Endothelial cell of umbilical vein (primary cell): ENCODE measurements around the gene TEKT5. TPM values are rescaled to one million over a fixed set of nuclear protein-coding genes. Genes with fewer than 3 reads are reported as not detected.

Experiments used
- BruUV-seq: library from RNA; stranded (reverse); fragments of 400-500 nt; replicated peaks from 2 replicates; lab custom pipeline; 2021; lab: Mats Ljungman, UMichigan
- CTCF ChIA-PET: fragments of 300-600, 350-600 bp; sonication (Branson Sonifier 250); formaldehyde crosslinking; loops from one replicate; lab custom pipeline; 2021; ENCODE audit warnings: antibody characterized with exemption, inconsistent platforms; lab: Charles Lee
- POLR2A ChIA-PET: fragments of 300-600, 350-600 bp; sonication (Branson Sonifier 250); formaldehyde crosslinking; loops from one replicate; lab custom pipeline; 2021; ENCODE audit warnings: antibody characterized with exemption, inconsistent platforms; lab: Charles Lee
- DNase-seq: peaks from one replicate; pipeline ENCODE4 v3.0.0-alpha.2; 2011; ENCODE audit warnings: low read depth, low spot score
- FAIRE-seq: peaks from 2 replicates; lab custom pipeline; 2011; peaks lifted over from hg19 to GRCh38; lab: Jason Lieb, UNC
- H2AFZ ChIP-seq: 2 replicates; pipeline ENCODE4 v1.6.0; 2012; ENCODE audit warnings: low read depth, low read length, control low read depth, inconsistent platforms
- H3K27ac ChIP-seq: 2 replicates; pipeline ENCODE4 v1.5.1; 2011; ENCODE audit warnings: low read depth, mild to moderate bottlenecking, control low read depth, low read length, moderate library complexity; ENCODE audit not compliant: insufficient read depth
- H3K27me3 ChIP-seq, 2 experiments: 2 replicates each; pipeline versions ENCODE4 v1.6.0 to v1.6.1; 2011; ENCODE audit warnings: low read length in 2 of 2, mixed read lengths in 1 of 2; ENCODE audit not compliant: control insufficient read depth in 2 of 2, insufficient read depth in 2 of 2
- H3K36me3 ChIP-seq, 2 experiments: 2 replicates in 1 of 2; 3 replicates in 1 of 2; pipeline ENCODE4 v1.5.1; 2011; ENCODE audit warnings: low read length in 2 of 2, mild to moderate bottlenecking in 1 of 2, moderate library complexity in 1 of 2; ENCODE audit not compliant: control insufficient read depth in 2 of 2, insufficient read depth in 2 of 2; ENCODE audit errors: extremely low read depth in 1 of 2
- H3K4me1 ChIP-seq: 3 replicates; pipeline ENCODE4 v1.5.1; 2011; ENCODE audit warnings: mild to moderate bottlenecking, low read length; ENCODE audit not compliant: control insufficient read depth, insufficient read depth; ENCODE audit errors: extremely low read depth
- H3K4me2 ChIP-seq: 2 replicates; pipeline ENCODE4 v1.6.1; 2011; ENCODE audit warnings: low read length, control low read depth, mixed read lengths; ENCODE audit not compliant: insufficient read depth
- H3K4me3 ChIP-seq, 3 experiments: fragments of 200-600 bp in 1 of 3; sonication (generic), shearing (Covaris generic) in 1 of 3; replicated peaks in 1 of 3; 2 replicates each; pipeline ENCODE4 v1.5.1; 2011 to 2016; ENCODE audit warnings: control low read depth in 3 of 3, low read length in 3 of 3, mild to moderate bottlenecking in 2 of 3, inconsistent platforms in 1 of 3, low read depth in 1 of 3, moderate library complexity in 1 of 3; ENCODE audit not compliant: insufficient read depth in 1 of 3
- H3K79me2 ChIP-seq: 2 replicates; pipeline ENCODE4 v1.6.0; 2012; ENCODE audit warnings: low read length, inconsistent platforms; ENCODE audit not compliant: control insufficient read depth, insufficient read depth
- H3K9ac ChIP-seq: replicated peaks from 2 replicates; pipeline ENCODE3; 2011; ENCODE audit warnings: low read length, control low read depth; ENCODE audit not compliant: insufficient read depth; ENCODE audit errors: extremely low read depth
- H3K9me1 ChIP-seq: replicated peaks from 3 replicates; pipeline ENCODE4 v1.6.0; 2011; ENCODE audit warnings: mild to moderate bottlenecking, low read length; ENCODE audit not compliant: control insufficient read depth, insufficient read depth; ENCODE audit errors: extremely low read depth
- H3K9me3 ChIP-seq: replicated peaks from 2 replicates; pipeline ENCODE4 v1.5.1; 2012; ENCODE audit warnings: low read length, inconsistent platforms; ENCODE audit not compliant: control insufficient read depth, insufficient read depth
- H4K20me1 ChIP-seq: replicated peaks from 2 replicates; pipeline ENCODE3; 2011; ENCODE audit warnings: mild to moderate bottlenecking, low read length; ENCODE audit not compliant: control insufficient read depth, insufficient read depth; ENCODE audit errors: extremely low read depth
- EZH2 ChIP-seq: IDR thresholded peaks from 2 replicates; pipeline ENCODE4 v1.6.1; 2012; ENCODE audit warnings: borderline replicate concordance, low read depth, mild to moderate bottlenecking, moderate library complexity, low read length, inconsistent platforms; ENCODE audit not compliant: severe bottlenecking
- FOS ChIP-seq: IDR thresholded peaks from 2 replicates; pipeline ENCODE4 v1.6.1; 2011; ENCODE audit warnings: mild to moderate bottlenecking, low read length, moderate library complexity, borderline replicate concordance; ENCODE audit not compliant: insufficient read depth
- GATA2 ChIP-seq: IDR thresholded peaks from 2 replicates; pipeline ENCODE4 v1.7.0; 2011; ENCODE audit warnings: low read depth, mild to moderate bottlenecking, moderate library complexity, mixed read lengths, low read length; ENCODE audit not compliant: insufficient read length, insufficient read depth
- JUN ChIP-seq: IDR thresholded peaks from 2 replicates; pipeline ENCODE4 v1.6.1; 2011; ENCODE audit warnings: borderline replicate concordance, low read depth; ENCODE audit not compliant: insufficient read length, insufficient read depth
- MYC ChIP-seq: IDR thresholded peaks from one replicate; pipeline ENCODE4 v1.6.1; 2011; ENCODE audit warnings: mild to moderate bottlenecking, low read depth, low read length
- POLR2A ChIP-seq: IDR thresholded peaks from 2 replicates; pipeline ENCODE4 v1.6.1; 2012; ENCODE audit warnings: low read depth, mild to moderate bottlenecking, control low read depth, low read length
- POLR2AphosphoS5 ChIP-seq: IDR thresholded peaks from 2 replicates; pipeline ENCODE4 v1.6.1; 2012; ENCODE audit warnings: low read depth, mild to moderate bottlenecking, control low read depth, low read length, moderate library complexity; ENCODE audit not compliant: insufficient read depth
- dilution Hi-C: fragments of 300-500 bp; cut with MboI; formaldehyde crosslinking; loops from one replicate; pipeline ENCODE4 v1.15.0; 2019; ENCODE audit warnings: low sequenced_read_pairs; ENCODE audit not compliant: extremely low pct_ligation_motif_present
- intact Hi-C: fragments of 100-400 bp; cut with micrococcal nuclease; formaldehyde crosslinking; loops from one replicate; pipeline ENCODE4 v1.10.0; 2022
- polyA plus RNA-seq, 4 experiments: library from polyadenylated mRNA; depleted of rRNA in 3 of 4; stranded (reverse) in 3 of 4; unstranded in 1 of 4; fragments of >200 nt; gene quantifications; 2 replicates each; pipeline versions ENCODE4 v1.2.1 to v1.2.3, GENCODE V29; 2011 to 2012; ENCODE audit warnings: missing spikeins in 1 of 4
- total RNA-seq: library from RNA; stranded (reverse); gene quantifications from 2 replicates; pipeline ENCODE4 v1.2.3, GENCODE V29; 2021
- TF ChIP-seq, protein P1 (sequence below), 2 donors: IDR thresholded peaks; 1 replicate in 1 of 2; 2 replicates in 1 of 2; pipeline ENCODE4 v1.5.1; 2011; ENCODE audit warnings: low read length in 2 of 2, mild to moderate bottlenecking in 2 of 2, moderate library complexity in 2 of 2, control low read depth in 1 of 2, inconsistent platforms in 1 of 2, low read depth in 1 of 2; ENCODE audit not compliant: insufficient read depth in 1 of 2; ENCODE audit errors: extremely low read depth in 1 of 2
- TF ChIP-seq, protein P2 (sequence below): IDR thresholded peaks from 2 replicates; pipeline ENCODE4 v1.6.1; 2011; ENCODE audit not compliant: insufficient read depth, insufficient read length

Gene TEKT5
- total and polyA plus RNA-seq, 2 donors (not counting 3 experiments of a cell fraction or from before 2014, with no cell fraction given): not detected

DNA sequence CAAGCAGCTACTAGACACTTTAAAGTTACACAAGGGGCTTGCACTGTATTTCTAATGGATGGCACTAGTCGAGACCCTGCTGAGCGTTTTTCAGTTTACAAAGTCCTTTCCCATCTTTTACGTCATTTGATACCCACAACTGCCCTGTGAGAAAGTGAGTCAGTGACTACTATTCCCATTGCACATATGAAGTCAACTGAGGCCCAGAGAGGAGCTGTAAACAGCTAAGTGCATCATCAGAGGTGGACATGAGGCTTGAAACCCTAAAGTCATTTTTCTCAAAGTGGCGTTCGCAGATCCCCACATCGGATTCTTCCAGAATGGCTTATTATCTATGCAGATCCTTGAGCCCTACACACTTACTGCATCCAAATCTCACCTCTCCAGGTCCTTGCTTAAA lies 50.6 kb downstream of the TEKT5 start:
- Histone ChIP-seq H3K4me3 (no peak overlapping the region), H3K27me3 (no peaks in the 10 kb centered on the region), H3K9me3 (no peaks in the 10 kb centered on the region), H3K4me2 (no peak overlapping the region), H3K9me1 (no peaks in the 10 kb centered on the region), H3K9ac (no peak overlapping the region), H3K27ac (no peak overlapping the region), H4K20me1 (no peaks in the 10 kb centered on the region), H2AFZ (no peak overlapping the region), H3K79me2 (no peaks in the 10 kb centered on the region), H3K4me1 (no peaks in the 10 kb centered on the region), H3K36me3 (no peaks in the 10 kb centered on the region)
- no peak for TF ChIP-seq EZH2
- TF ChIP-seq MYC: no peak
- TF ChIP-seq, protein P1, sequence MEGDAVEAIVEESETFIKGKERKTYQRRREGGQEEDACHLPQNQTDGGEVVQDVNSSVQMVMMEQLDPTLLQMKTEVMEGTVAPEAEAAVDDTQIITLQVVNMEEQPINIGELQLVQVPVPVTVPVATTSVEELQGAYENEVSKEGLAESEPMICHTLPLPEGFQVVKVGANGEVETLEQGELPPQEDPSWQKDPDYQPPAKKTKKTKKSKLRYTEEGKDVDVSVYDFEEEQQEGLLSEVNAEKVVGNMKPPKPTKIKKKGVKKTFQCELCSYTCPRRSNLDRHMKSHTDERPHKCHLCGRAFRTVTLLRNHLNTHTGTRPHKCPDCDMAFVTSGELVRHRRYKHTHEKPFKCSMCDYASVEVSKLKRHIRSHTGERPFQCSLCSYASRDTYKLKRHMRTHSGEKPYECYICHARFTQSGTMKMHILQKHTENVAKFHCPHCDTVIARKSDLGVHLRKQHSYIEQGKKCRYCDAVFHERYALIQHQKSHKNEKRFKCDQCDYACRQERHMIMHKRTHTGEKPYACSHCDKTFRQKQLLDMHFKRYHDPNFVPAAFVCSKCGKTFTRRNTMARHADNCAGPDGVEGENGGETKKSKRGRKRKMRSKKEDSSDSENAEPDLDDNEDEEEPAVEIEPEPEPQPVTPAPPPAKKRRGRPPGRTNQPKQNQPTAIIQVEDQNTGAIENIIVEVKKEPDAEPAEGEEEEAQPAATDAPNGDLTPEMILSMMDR (IDR thresholded peaks at IDR 0.05; ENCODE audit: extremely low read depth in 1 of 2, insufficient read depth in 1 of 2, low read depth in 1 of 2, low read length in 2 of 2): no peak
- no peak for TF ChIP-seq POLR2A
- no peak for TF ChIP-seq JUN
- no peak for TF ChIP-seq POLR2AphosphoS5
- TF ChIP-seq FOS: no peak
- CTCF ChIA-PET: interaction anchor here (0.6 kb wide), 1 partner anchor 24 kb away, joined by 3 read pairs; no protein-coding TSS in a partner anchor
- dilution Hi-C loops (no loop called here), intact Hi-C loops (no loop called here)
- no peak for FAIRE-seq
- no peak for DNase-seq
- POLR2A ChIA-PET: interaction anchor here (0.5 kb wide), 1 partner anchor 35 kb away, joined by 6 read pairs; no protein-coding TSS in a partner anchor
- no TSS peak for BruUV-seq

DNA sequence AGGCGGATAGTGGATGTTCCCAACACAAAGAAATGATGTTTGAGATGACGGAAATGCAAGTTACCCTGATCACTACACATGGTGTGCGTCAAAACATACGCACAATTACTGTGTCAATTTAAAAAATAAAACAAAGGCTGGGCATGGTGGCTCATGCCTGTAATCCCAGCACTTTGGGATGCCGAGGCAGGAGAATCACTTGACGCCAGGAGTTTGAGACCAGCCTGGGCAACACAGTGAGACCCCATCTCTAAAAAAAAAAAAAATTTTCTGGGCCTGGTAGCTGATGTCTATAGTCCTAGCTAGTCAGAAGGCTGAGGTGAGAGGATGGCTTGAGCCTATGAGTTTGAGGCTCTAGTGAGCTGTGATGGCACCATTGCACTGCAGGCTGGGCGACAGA lies 51.8 kb downstream of the TEKT5 start:
- DNase-seq: no peak
- no peaks in the 10 kb centered on the region for H3K79me2 ChIP-seq
- dilution Hi-C loops: no loop called here

More for the DNA sequence above, 51.8 kb downstream of the TEKT5 start:
- no peak for FAIRE-seq
- TF ChIP-seq MYC (no peak), POLR2AphosphoS5 (no peak), GATA2 (no peak), EZH2 (no peak), JUN (no peak), FOS (no peak), POLR2A (no peak)
- TF ChIP-seq, protein P1 (IDR thresholded peaks at IDR 0.05; ENCODE audit: extremely low read depth in 1 of 2, insufficient read depth in 1 of 2, low read depth in 1 of 2, low read length in 2 of 2): no peak
- TF ChIP-seq, protein P2, sequence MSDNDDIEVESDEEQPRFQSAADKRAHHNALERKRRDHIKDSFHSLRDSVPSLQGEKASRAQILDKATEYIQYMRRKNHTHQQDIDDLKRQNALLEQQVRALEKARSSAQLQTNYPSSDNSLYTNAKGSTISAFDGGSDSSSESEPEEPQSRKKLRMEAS: no peak
- Histone ChIP-seq H3K9me3 (no peaks in the 10 kb centered on the region), H3K9me1 (no peaks in the 10 kb centered on the region), H3K36me3 (no peaks in the 10 kb centered on the region), H4K20me1 (no peaks in the 10 kb centered on the region), H3K27ac (no peak overlapping the region), H3K27me3 (no peaks in the 10 kb centered on the region), H3K9ac (no peak overlapping the region), H3K4me3 (no peak overlapping the region), H2AFZ (no peak overlapping the region), H3K4me2 (no peak overlapping the region), H3K4me1 (no peaks in the 10 kb centered on the region)
- intact Hi-C loops: no loop called here
- ChIA-PET CTCF (no interaction called here), POLR2A (no interaction called here)
- no TSS peak for BruUV-seq
